ENCODE data around the gene C1S. TPM values are rescaled to one million over a fixed set of nuclear protein-coding genes. Genes with fewer than 3 reads are reported as not detected.

C1S gene
- total RNA-seq, 2 donors from 2014 or later: 105 to 157 TPM

DNA sequence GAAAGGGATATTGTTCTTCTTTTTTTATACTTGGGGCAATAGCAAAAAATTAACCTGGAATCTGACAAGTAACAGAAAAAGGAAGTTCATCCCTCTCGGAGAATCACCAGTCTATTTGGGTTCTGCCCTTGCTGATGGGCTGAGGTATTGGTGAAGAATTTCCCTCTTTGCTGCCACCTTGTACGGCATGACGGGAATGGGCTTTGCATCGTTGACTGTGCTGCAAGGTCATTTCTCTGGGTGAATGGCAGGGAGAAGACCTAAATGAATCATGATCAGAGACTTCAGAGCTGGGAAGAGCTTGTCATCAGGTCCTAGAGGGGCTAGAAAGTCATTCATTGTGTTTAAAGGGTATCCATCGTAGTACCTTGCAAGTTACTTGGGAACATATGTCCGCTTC is 12.0 kb downstream of the C1S start:
- ATAC-seq (no peak), DNase-seq (no peak)
- intact Hi-C loops (cut with DNase I): no loop called here
- H3K4me3 ChIP-seq: no peak overlapping the region
- WGBS, 2 donors: 72 to 77% methylated on average over 6 of the region's 6 CpGs
- no peaks in the 10 kb centered on the region for H3K36me3 ChIP-seq (replicated peaks in 1 of 2; ENCODE audit: insufficient read depth in 1 of 2, low read depth in 2 of 2)
- H3K27me3 ChIP-seq: no peaks in the 10 kb centered on the region
- H3K4me1 ChIP-seq: peaks cover 23% of the 10 kb centered on the region
- TF ChIP-seq, protein P1, sequence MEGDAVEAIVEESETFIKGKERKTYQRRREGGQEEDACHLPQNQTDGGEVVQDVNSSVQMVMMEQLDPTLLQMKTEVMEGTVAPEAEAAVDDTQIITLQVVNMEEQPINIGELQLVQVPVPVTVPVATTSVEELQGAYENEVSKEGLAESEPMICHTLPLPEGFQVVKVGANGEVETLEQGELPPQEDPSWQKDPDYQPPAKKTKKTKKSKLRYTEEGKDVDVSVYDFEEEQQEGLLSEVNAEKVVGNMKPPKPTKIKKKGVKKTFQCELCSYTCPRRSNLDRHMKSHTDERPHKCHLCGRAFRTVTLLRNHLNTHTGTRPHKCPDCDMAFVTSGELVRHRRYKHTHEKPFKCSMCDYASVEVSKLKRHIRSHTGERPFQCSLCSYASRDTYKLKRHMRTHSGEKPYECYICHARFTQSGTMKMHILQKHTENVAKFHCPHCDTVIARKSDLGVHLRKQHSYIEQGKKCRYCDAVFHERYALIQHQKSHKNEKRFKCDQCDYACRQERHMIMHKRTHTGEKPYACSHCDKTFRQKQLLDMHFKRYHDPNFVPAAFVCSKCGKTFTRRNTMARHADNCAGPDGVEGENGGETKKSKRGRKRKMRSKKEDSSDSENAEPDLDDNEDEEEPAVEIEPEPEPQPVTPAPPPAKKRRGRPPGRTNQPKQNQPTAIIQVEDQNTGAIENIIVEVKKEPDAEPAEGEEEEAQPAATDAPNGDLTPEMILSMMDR (IDR thresholded peaks at IDR 0.05): no peak
- TF ChIP-seq POLR2A (IDR thresholded peaks at IDR 0.05): no peak
- no peak overlapping the region for H3K27ac ChIP-seq
- H3K9me3 ChIP-seq: no peaks in the 10 kb centered on the region

GRCh38 chr12:7073946-7074345 is 13.4 kb downstream of the C1S start:
- 11 to 29% methylated on average over 1 of the region's 1 CpG for WGBS, 2 donors
- ATAC-seq (no peak), DNase-seq (no peak)
- Histone ChIP-seq H3K4me1 (peaks cover 11% of the 10 kb centered on the region), H3K27ac (no peak overlapping the region), H3K4me3 (no peak overlapping the region), H3K9me3 (no peaks in the 10 kb centered on the region), H3K36me3 (replicated peaks in 1 of 2; ENCODE audit: insufficient read depth in 1 of 2, low read depth in 2 of 2) (no peaks in the 10 kb centered on the region), H3K27me3 (no peaks in the 10 kb centered on the region)
- TF ChIP-seq, protein P1 (IDR thresholded peaks at IDR 0.05): no peak
- TF ChIP-seq POLR2A (IDR thresholded peaks at IDR 0.05): no peak
- intact Hi-C loops (cut with DNase I): no loop called here

- TF ChIP-seq, protein P1 (IDR thresholded peaks at IDR 0.05): no peak
- TF ChIP-seq POLR2A (IDR thresholded peaks at IDR 0.05): no peak
- Histone ChIP-seq H3K4me1 (peaks cover 5% of the 10 kb centered on the region), H3K9me3 (no peaks in the 10 kb centered on the region), H3K27ac (no peak overlapping the region), H3K4me3 (no peak overlapping the region), H3K36me3 (replicated peaks in 1 of 2; ENCODE audit: insufficient read depth in 1 of 2, low read depth in 2 of 2) (no peaks in the 10 kb centered on the region), H3K27me3 (no peaks in the 10 kb centered on the region)
- intact Hi-C loops (cut with DNase I): no loop called here
- no peak for ATAC-seq
- WGBS, 2 donors: 65 to 84% methylated on average over 3 of the region's 3 CpGs
- no peak for DNase-seq
Observed at GRCh38 chr12:7075518-7075917, 15.0 kb downstream of the C1S start.

DNA sequence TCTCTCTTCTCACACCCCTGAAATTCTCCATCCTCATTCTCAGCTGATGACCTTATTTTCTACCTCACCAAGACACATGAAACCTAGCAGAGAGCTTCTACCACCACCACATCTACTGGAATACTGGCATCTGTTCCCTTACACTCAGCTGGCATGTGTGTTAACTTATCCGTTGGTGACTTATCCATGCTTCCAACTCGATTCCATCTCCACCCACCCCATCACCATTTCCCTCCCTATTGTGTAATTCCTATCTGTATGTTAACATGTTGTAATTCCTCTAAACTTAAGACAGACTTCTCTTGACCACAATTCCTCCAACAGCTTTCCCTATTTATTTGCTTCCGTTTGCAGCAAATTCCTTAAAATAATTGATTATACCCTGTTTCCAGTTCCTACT is 15.4 kb downstream of the C1S start:
- intact Hi-C loops (cut with DNase I): no loop called here
- Histone ChIP-seq H3K4me1 (peaks cover 5% of the 10 kb centered on the region), H3K36me3 (replicated peaks in 1 of 2; ENCODE audit: insufficient read depth in 1 of 2, low read depth in 2 of 2) (no peaks in the 10 kb centered on the region), H3K27me3 (no peaks in the 10 kb centered on the region), H3K4me3 (no peak overlapping the region), H3K27ac (no peak overlapping the region), H3K9me3 (no peaks in the 10 kb centered on the region)
- WGBS, 2 donors: 49 to 53% methylated on average over 3 of the region's 3 CpGs
- ATAC-seq (no peak), DNase-seq (no peak)
- TF ChIP-seq POLR2A (IDR thresholded peaks at IDR 0.05): no peak
- TF ChIP-seq, protein P1 (IDR thresholded peaks at IDR 0.05): no peak

DNA sequence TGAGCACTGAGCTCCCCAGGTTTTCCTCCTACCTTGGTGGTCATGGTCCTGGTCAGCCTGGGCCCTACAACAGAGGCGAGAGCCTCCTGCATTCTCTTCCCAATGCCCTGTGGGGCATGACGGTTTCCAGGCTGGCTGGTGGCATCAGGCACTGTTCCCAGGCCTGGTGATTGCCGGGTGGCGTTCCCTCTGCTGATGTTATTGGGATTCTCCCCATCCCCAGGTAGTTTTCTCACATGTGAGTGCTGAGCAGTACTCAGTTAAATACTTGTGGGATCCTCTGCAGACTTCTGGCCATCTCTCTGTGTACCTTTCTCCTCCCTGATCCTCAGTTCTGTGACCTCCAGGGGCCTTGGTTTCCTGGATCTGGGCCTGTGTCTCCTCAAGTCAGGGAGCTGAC is 16.0 kb downstream of the C1S start:
- 76 to 89% methylated on average over 3 to 4 of the region's 4 CpGs for WGBS, 2 donors
- DNase-seq: no peak

More for the DNA sequence above, 16.0 kb downstream of the C1S start:
- no peak overlapping the region for H3K27ac ChIP-seq
- H3K27me3 ChIP-seq: no peaks in the 10 kb centered on the region
- intact Hi-C loops (cut with DNase I): no loop called here
- H3K9me3 ChIP-seq: no peaks in the 10 kb centered on the region
- no peaks in the 10 kb centered on the region for H3K36me3 ChIP-seq (replicated peaks in 1 of 2; ENCODE audit: insufficient read depth in 1 of 2, low read depth in 2 of 2)
- no peak for ATAC-seq
- TF ChIP-seq POLR2A (IDR thresholded peaks at IDR 0.05): no peak
- TF ChIP-seq, protein P1 (IDR thresholded peaks at IDR 0.05): no peak
- H3K4me1 ChIP-seq: peaks cover 5% of the 10 kb centered on the region
- H3K4me3 ChIP-seq: no peak overlapping the region

All from body of pancreas (tissue), 4 donors.